K562 (cell line): ENCODE measurements around the gene ESPN. TPM values are rescaled to one million over a fixed set of nuclear protein-coding genes. Genes with fewer than 3 reads are reported as not detected.
A peak's percentile ranks its signal among the peaks of the same experiment; 100 is the strongest.

ENCODE experiments used
- BRCA1 ChIP-seq, 2 experiments: fragments of 450-650 bp in 1 of 2; sonication (generic) in 1 of 2; formaldehyde crosslinking in 1 of 2; IDR thresholded peaks; 2 replicates each; pipeline versions ENCODE4 v1.5.0 to v1.6.1; 2017 to 2020; ENCODE audit warnings: mild to moderate bottlenecking in 1 of 2, missing genetic modification reagents in 1 of 2
- CBFA2T2 ChIP-seq: fragments of 450-650 bp; conservative IDR thresholded peaks from 2 replicates; pipeline ENCODE4 v1.6.1; 2017; ENCODE audit warnings: mild to moderate bottlenecking
- CHD4 ChIP-seq: fragments of 200-600 bp; sonication (generic); IDR thresholded peaks from 3 replicates; pipeline ENCODE4 v1.6.1; 2012; ENCODE audit warnings: low read depth, mild to moderate bottlenecking, mixed read lengths, low read length, inconsistent platforms; ENCODE audit not compliant: insufficient read depth, insufficient replicate concordance, poor library complexity, severe bottlenecking
- FOXJ3 ChIP-seq: sonication (generic); formaldehyde crosslinking; IDR thresholded peaks from 2 replicates; pipeline ENCODE4 v1.4.0; 2020; ENCODE audit warnings: mild to moderate bottlenecking, missing genetic modification reagents
- KDM2B ChIP-seq: fragments of 250-450 bp; sonication (Bioruptor Pico); IDR thresholded peaks from 2 replicates; pipeline ENCODE4 v1.8.0; 2021; ENCODE audit warnings: mild to moderate bottlenecking, moderate library complexity
- NCOA6 ChIP-seq: fragments of 450-650 bp; IDR thresholded peaks from 2 replicates; pipeline ENCODE4 v1.6.1; 2017; ENCODE audit warnings: mild to moderate bottlenecking
- POLR2AphosphoS5 ChIP-seq: IDR thresholded peaks from 2 replicates; pipeline ENCODE4 v1.6.1; 2011; ENCODE audit warnings: mild to moderate bottlenecking, low read depth, low read length, moderate library complexity; ENCODE audit not compliant: control insufficient read depth, insufficient read depth
- POU5F1 ChIP-seq: fragments of 150-350 bp; IDR thresholded peaks from 2 replicates; pipeline ENCODE4 v1.6.1; 2014; ENCODE audit warnings: borderline replicate concordance, low read length, low read depth, mild to moderate bottlenecking; ENCODE audit not compliant: partially characterized antibody
- SMARCB1 ChIP-seq: IDR thresholded peaks from 2 replicates; pipeline ENCODE4 v1.6.1; 2011; ENCODE audit warnings: improper control_type of control experiment, low read depth; ENCODE audit not compliant: insufficient read length
- SP2 ChIP-seq: IDR thresholded peaks from 2 replicates; pipeline ENCODE4 v1.6.1; 2011; ENCODE audit warnings: mild to moderate bottlenecking, low read depth, low read length, moderate library complexity; ENCODE audit not compliant: poor library complexity, severe bottlenecking; ENCODE audit errors: extremely low read depth
- TRIM28 ChIP-seq: fragments of 450-650 bp; IDR thresholded peaks from 2 replicates; pipeline ENCODE4 v1.6.1; 2017
- ZC3H4 ChIP-seq: sonication (generic); formaldehyde crosslinking; IDR thresholded peaks from 2 replicates; pipeline ENCODE4 v1.9.0; 2021; ENCODE audit warnings: missing genetic modification reagents, borderline replicate concordance
- ZNF24 ChIP-seq: fragments of 450-650 bp; IDR thresholded peaks from 2 replicates; pipeline ENCODE4 v1.6.1; 2016
- ZSCAN29 ChIP-seq: fragments of 450-650 bp; IDR thresholded peaks from 2 replicates; pipeline ENCODE4 v1.6.1; 2017
- polyA plus RNA-seq, 8 experiments: library from polyadenylated mRNA; depleted of rRNA in 4 of 8; stranded (reverse) in 5 of 8; unstranded in 3 of 8; fragments of >200 nt; fragmentation: Nextera tagmentation in 2 of 8; fragmentation: Illumina TruSeq in 1 of 8; extraction: Ambion mirVana in 2 of 8; extraction: Trizol in 1 of 8; gene quantifications; 2 replicates each; pipeline versions ENCODE4 v1.2.1 to v1.2.3, GENCODE V29; 2011 to 2014; ENCODE audit warnings: inconsistent platforms in 1 of 8, missing spikeins in 1 of 8
- total RNA-seq, 7 experiments: library from RNA; depleted of rRNA in 6 of 7; stranded (reverse); fragments of >200 nt in 6 of 7; fragmentation: Illumina TruSeq in 2 of 7; extraction: Trizol in 2 of 7; gene quantifications; 2 replicates each; pipeline versions ENCODE4 v1.2.1 to v1.2.3, GENCODE V29; 2011 to 2021; ENCODE audit warnings: low replicate concordance in 1 of 7
- TF ChIP-seq, protein P1 (sequence below): sonication (generic); formaldehyde crosslinking; IDR thresholded peaks from 2 replicates; pipeline ENCODE4 v1.8.0; 2022; ENCODE audit warnings: missing genetic modification reagents, mild to moderate bottlenecking, moderate library complexity, borderline replicate concordance
- TF ChIP-seq, protein P2 (sequence below): fragments of 150-350 bp; conservative IDR thresholded peaks from 2 replicates; pipeline ENCODE4 v1.6.1; 2014; ENCODE audit warnings: low read length
- TF ChIP-seq, protein P3 (sequence below): fragments of 450-650 bp; formaldehyde crosslinking; IDR thresholded peaks from 2 replicates; pipeline ENCODE4 v1.4.0; 2022; ENCODE audit warnings: missing genetic modification characterization
- TF ChIP-seq, protein P4 (sequence below): fragments of 200-800 bp; sonication (Bioruptor generic); IDR thresholded peaks from 2 replicates; pipeline ENCODE4 v1.6.1; 2017; ENCODE audit warnings: missing genetic modification characterization, missing compliant biosample characterization
- TF ChIP-seq, protein P5 (sequence below): sonication (generic); formaldehyde crosslinking; IDR thresholded peaks from 2 replicates; pipeline ENCODE4 v1.5.0; 2020; ENCODE audit warnings: missing genetic modification reagents
- TF ChIP-seq, protein P6 (sequence below), 2 experiments: fragments of 450-650 bp in 1 of 2; sonication (generic) in 1 of 2; formaldehyde crosslinking; conservative IDR thresholded peaks; 2 replicates each; pipeline versions ENCODE4 v1.4.0 to v1.8.1; 2020 to 2022; ENCODE audit warnings: mild to moderate bottlenecking in 1 of 2, missing genetic modification reagents in 1 of 2

The ESPN gene
- total and polyA plus RNA-seq, 9 of the 15 experiments (the other 6 are each of a cell fraction or from before 2014, with no cell fraction given), result 0.07 to 1.2 (median 0.45) TPM; not detected in 3

DNA sequence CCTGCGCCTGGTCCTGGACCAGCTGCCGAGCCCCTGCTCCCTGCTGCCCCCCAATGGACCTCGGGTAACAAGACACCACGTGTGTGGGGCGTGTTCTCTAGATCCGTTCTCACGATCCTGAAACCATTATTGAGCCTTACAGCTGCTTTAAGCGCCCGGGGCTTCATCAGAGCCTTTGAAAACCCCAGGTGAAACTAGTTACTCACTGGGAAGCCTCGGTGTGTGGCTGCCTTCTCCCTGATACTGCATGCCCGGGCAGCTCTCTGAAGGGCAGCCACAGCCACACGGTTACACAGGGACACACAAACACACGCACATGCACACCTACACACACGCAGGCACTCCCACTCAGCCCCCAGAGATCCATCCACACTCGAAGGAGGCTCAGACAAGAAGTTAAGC is 10.1 kb upstream of the ESPN start (continued):
- TF ChIP-seq, protein P1, sequence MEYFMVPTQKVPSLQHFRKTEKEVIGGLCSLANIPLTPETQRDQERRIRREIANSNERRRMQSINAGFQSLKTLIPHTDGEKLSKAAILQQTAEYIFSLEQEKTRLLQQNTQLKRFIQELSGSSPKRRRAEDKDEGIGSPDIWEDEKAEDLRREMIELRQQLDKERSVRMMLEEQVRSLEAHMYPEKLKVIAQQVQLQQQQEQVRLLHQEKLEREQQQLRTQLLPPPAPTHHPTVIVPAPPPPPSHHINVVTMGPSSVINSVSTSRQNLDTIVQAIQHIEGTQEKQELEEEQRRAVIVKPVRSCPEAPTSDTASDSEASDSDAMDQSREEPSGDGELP (CRISPR knock-in tag), result peak; percentile 83
- TF ChIP-seq CBFA2T2 (no peak), BRCA1 (IDR thresholded peaks at IDR 0.05) (no peak), BRCA1 (CRISPR knock-in tag; IDR thresholded peaks at IDR 0.05) (no peak), KDM2B (no peak), ZSCAN29 (no peak), ZNF24 (no peak), ZC3H4 (CRISPR knock-in tag) (no peak), SP2 (no peak), NCOA6 (no peak), POU5F1 (no peak), CHD4 (no peak), TRIM28 (no peak), SMARCB1 (no peak), POLR2AphosphoS5 (no peak), FOXJ3 (CRISPR knock-in tag) (no peak)
- TF ChIP-seq, protein P2, sequence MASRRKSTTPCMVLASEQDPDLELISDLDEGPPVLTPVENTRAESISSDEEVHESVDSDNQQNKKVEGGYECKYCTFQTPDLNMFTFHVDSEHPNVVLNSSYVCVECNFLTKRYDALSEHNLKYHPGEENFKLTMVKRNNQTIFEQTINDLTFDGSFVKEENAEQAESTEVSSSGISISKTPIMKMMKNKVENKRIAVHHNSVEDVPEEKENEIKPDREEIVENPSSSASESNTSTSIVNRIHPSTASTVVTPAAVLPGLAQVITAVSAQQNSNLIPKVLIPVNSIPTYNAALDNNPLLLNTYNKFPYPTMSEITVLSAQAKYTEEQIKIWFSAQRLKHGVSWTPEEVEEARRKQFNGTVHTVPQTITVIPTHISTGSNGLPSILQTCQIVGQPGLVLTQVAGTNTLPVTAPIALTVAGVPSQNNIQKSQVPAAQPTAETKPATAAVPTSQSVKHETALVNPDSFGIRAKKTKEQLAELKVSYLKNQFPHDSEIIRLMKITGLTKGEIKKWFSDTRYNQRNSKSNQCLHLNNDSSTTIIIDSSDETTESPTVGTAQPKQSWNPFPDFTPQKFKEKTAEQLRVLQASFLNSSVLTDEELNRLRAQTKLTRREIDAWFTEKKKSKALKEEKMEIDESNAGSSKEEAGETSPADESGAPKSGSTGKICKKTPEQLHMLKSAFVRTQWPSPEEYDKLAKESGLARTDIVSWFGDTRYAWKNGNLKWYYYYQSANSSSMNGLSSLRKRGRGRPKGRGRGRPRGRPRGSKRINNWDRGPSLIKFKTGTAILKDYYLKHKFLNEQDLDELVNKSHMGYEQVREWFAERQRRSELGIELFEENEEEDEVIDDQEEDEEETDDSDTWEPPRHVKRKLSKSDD, result no peak
- TF ChIP-seq, protein P3, sequence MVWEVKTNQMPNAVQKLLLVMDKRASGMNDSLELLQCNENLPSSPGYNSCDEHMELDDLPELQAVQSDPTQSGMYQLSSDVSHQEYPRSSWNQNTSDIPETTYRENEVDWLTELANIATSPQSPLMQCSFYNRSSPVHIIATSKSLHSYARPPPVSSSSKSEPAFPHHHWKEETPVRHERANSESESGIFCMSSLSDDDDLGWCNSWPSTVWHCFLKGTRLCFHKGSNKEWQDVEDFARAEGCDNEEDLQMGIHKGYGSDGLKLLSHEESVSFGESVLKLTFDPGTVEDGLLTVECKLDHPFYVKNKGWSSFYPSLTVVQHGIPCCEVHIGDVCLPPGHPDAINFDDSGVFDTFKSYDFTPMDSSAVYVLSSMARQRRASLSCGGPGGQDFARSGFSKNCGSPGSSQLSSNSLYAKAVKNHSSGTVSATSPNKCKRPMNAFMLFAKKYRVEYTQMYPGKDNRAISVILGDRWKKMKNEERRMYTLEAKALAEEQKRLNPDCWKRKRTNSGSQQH (CRISPR knock-in tag), result no peak
- TF ChIP-seq, protein P4, sequence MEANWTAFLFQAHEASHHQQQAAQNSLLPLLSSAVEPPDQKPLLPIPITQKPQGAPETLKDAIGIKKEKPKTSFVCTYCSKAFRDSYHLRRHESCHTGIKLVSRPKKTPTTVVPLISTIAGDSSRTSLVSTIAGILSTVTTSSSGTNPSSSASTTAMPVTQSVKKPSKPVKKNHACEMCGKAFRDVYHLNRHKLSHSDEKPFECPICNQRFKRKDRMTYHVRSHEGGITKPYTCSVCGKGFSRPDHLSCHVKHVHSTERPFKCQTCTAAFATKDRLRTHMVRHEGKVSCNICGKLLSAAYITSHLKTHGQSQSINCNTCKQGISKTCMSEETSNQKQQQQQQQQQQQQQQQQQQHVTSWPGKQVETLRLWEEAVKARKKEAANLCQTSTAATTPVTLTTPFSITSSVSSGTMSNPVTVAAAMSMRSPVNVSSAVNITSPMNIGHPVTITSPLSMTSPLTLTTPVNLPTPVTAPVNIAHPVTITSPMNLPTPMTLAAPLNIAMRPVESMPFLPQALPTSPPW (CRISPR knock-in tag), result no peak
- TF ChIP-seq, protein P5, sequence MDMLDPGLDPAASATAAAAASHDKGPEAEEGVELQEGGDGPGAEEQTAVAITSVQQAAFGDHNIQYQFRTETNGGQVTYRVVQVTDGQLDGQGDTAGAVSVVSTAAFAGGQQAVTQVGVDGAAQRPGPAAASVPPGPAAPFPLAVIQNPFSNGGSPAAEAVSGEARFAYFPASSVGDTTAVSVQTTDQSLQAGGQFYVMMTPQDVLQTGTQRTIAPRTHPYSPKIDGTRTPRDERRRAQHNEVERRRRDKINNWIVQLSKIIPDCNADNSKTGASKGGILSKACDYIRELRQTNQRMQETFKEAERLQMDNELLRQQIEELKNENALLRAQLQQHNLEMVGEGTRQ (CRISPR knock-in tag), result peak; percentile 73
- TF ChIP-seq, protein P6, sequence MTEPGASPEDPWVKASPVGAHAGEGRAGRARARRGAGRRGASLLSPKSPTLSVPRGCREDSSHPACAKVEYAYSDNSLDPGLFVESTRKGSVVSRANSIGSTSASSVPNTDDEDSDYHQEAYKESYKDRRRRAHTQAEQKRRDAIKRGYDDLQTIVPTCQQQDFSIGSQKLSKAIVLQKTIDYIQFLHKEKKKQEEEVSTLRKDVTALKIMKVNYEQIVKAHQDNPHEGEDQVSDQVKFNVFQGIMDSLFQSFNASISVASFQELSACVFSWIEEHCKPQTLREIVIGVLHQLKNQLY (CRISPR knock-in tag; conservative IDR thresholded peaks at IDR 0.05), result no peak
